Endothelial cell of umbilical vein (primary cell): Measurements from ENCODE around the gene NFKBIA. TPM values are rescaled to one million over a fixed set of nuclear protein-coding genes. Genes with fewer than 3 reads are reported as not detected.

Source experiments
- BruUV-seq: library from RNA; stranded (reverse); fragments of 400-500 nt; replicated peaks from 2 replicates; lab custom pipeline; 2021; lab: Mats Ljungman, UMichigan
- CTCF ChIA-PET: fragments of 300-600, 350-600 bp; sonication (Branson Sonifier 250); formaldehyde crosslinking; loops from one replicate; lab custom pipeline; 2021; ENCODE audit warnings: antibody characterized with exemption, inconsistent platforms; lab: Charles Lee
- POLR2A ChIA-PET: fragments of 300-600, 350-600 bp; sonication (Branson Sonifier 250); formaldehyde crosslinking; loops from one replicate; lab custom pipeline; 2021; ENCODE audit warnings: antibody characterized with exemption, inconsistent platforms; lab: Charles Lee
- DNase-seq: peaks from one replicate; pipeline ENCODE4 v3.0.0-alpha.2; 2011; ENCODE audit warnings: low read depth, low spot score
- FAIRE-seq: peaks from 2 replicates; lab custom pipeline; 2011; peaks lifted over from hg19 to GRCh38; lab: Jason Lieb, UNC
- H2AFZ ChIP-seq: 2 replicates; pipeline ENCODE4 v1.6.0; 2012; ENCODE audit warnings: low read depth, low read length, control low read depth, inconsistent platforms
- H3K27ac ChIP-seq: 2 replicates; pipeline ENCODE4 v1.5.1; 2011; ENCODE audit warnings: low read depth, mild to moderate bottlenecking, control low read depth, low read length, moderate library complexity; ENCODE audit not compliant: insufficient read depth
- H3K27me3 ChIP-seq, 2 experiments: 2 replicates each; pipeline versions ENCODE4 v1.6.0 to v1.6.1; 2011; ENCODE audit warnings: low read length in 2 of 2, mixed read lengths in 1 of 2; ENCODE audit not compliant: control insufficient read depth in 2 of 2, insufficient read depth in 2 of 2
- H3K36me3 ChIP-seq, 2 experiments: 2 replicates in 1 of 2; 3 replicates in 1 of 2; pipeline ENCODE4 v1.5.1; 2011; ENCODE audit warnings: low read length in 2 of 2, mild to moderate bottlenecking in 1 of 2, moderate library complexity in 1 of 2; ENCODE audit not compliant: control insufficient read depth in 2 of 2, insufficient read depth in 2 of 2; ENCODE audit errors: extremely low read depth in 1 of 2
- H3K4me1 ChIP-seq: 3 replicates; pipeline ENCODE4 v1.5.1; 2011; ENCODE audit warnings: mild to moderate bottlenecking, low read length; ENCODE audit not compliant: control insufficient read depth, insufficient read depth; ENCODE audit errors: extremely low read depth
- H3K4me2 ChIP-seq: 2 replicates; pipeline ENCODE4 v1.6.1; 2011; ENCODE audit warnings: low read length, control low read depth, mixed read lengths; ENCODE audit not compliant: insufficient read depth
- H3K4me3 ChIP-seq, 3 experiments: fragments of 200-600 bp in 1 of 3; sonication (generic), shearing (Covaris generic) in 1 of 3; replicated peaks in 1 of 3; 2 replicates each; pipeline ENCODE4 v1.5.1; 2011 to 2016; ENCODE audit warnings: control low read depth in 3 of 3, low read length in 3 of 3, mild to moderate bottlenecking in 2 of 3, inconsistent platforms in 1 of 3, low read depth in 1 of 3, moderate library complexity in 1 of 3; ENCODE audit not compliant: insufficient read depth in 1 of 3
- H3K79me2 ChIP-seq: 2 replicates; pipeline ENCODE4 v1.6.0; 2012; ENCODE audit warnings: low read length, inconsistent platforms; ENCODE audit not compliant: control insufficient read depth, insufficient read depth
- H3K9ac ChIP-seq: replicated peaks from 2 replicates; pipeline ENCODE3; 2011; ENCODE audit warnings: low read length, control low read depth; ENCODE audit not compliant: insufficient read depth; ENCODE audit errors: extremely low read depth
- H3K9me1 ChIP-seq: replicated peaks from 3 replicates; pipeline ENCODE4 v1.6.0; 2011; ENCODE audit warnings: mild to moderate bottlenecking, low read length; ENCODE audit not compliant: control insufficient read depth, insufficient read depth; ENCODE audit errors: extremely low read depth
- H3K9me3 ChIP-seq: replicated peaks from 2 replicates; pipeline ENCODE4 v1.5.1; 2012; ENCODE audit warnings: low read length, inconsistent platforms; ENCODE audit not compliant: control insufficient read depth, insufficient read depth
- H4K20me1 ChIP-seq: replicated peaks from 2 replicates; pipeline ENCODE3; 2011; ENCODE audit warnings: mild to moderate bottlenecking, low read length; ENCODE audit not compliant: control insufficient read depth, insufficient read depth; ENCODE audit errors: extremely low read depth
- CTCF ChIP-seq, 2 donors: IDR thresholded peaks; 1 replicate in 1 of 2; 2 replicates in 1 of 2; pipeline ENCODE4 v1.5.1; 2011; ENCODE audit warnings: low read length in 2 of 2, mild to moderate bottlenecking in 2 of 2, moderate library complexity in 2 of 2, control low read depth in 1 of 2, inconsistent platforms in 1 of 2, low read depth in 1 of 2; ENCODE audit not compliant: insufficient read depth in 1 of 2; ENCODE audit errors: extremely low read depth in 1 of 2
- EZH2 ChIP-seq: IDR thresholded peaks from 2 replicates; pipeline ENCODE4 v1.6.1; 2012; ENCODE audit warnings: borderline replicate concordance, low read depth, mild to moderate bottlenecking, moderate library complexity, low read length, inconsistent platforms; ENCODE audit not compliant: severe bottlenecking
- FOS ChIP-seq: IDR thresholded peaks from 2 replicates; pipeline ENCODE4 v1.6.1; 2011; ENCODE audit warnings: mild to moderate bottlenecking, low read length, moderate library complexity, borderline replicate concordance; ENCODE audit not compliant: insufficient read depth
- GATA2 ChIP-seq: IDR thresholded peaks from 2 replicates; pipeline ENCODE4 v1.7.0; 2011; ENCODE audit warnings: low read depth, mild to moderate bottlenecking, moderate library complexity, mixed read lengths, low read length; ENCODE audit not compliant: insufficient read length, insufficient read depth
- JUN ChIP-seq: IDR thresholded peaks from 2 replicates; pipeline ENCODE4 v1.6.1; 2011; ENCODE audit warnings: borderline replicate concordance, low read depth; ENCODE audit not compliant: insufficient read length, insufficient read depth
- MAX ChIP-seq: IDR thresholded peaks from 2 replicates; pipeline ENCODE4 v1.6.1; 2011; ENCODE audit not compliant: insufficient read depth, insufficient read length
- MYC ChIP-seq: IDR thresholded peaks from one replicate; pipeline ENCODE4 v1.6.1; 2011; ENCODE audit warnings: mild to moderate bottlenecking, low read depth, low read length
- POLR2A ChIP-seq: IDR thresholded peaks from 2 replicates; pipeline ENCODE4 v1.6.1; 2012; ENCODE audit warnings: low read depth, mild to moderate bottlenecking, control low read depth, low read length
- POLR2AphosphoS5 ChIP-seq: IDR thresholded peaks from 2 replicates; pipeline ENCODE4 v1.6.1; 2012; ENCODE audit warnings: low read depth, mild to moderate bottlenecking, control low read depth, low read length, moderate library complexity; ENCODE audit not compliant: insufficient read depth
- dilution Hi-C: fragments of 300-500 bp; cut with MboI; formaldehyde crosslinking; loops from one replicate; pipeline ENCODE4 v1.15.0; 2019; ENCODE audit warnings: low sequenced_read_pairs; ENCODE audit not compliant: extremely low pct_ligation_motif_present
- intact Hi-C: fragments of 100-400 bp; cut with micrococcal nuclease; formaldehyde crosslinking; loops from one replicate; pipeline ENCODE4 v1.10.0; 2022
- polyA plus RNA-seq, 4 experiments: library from polyadenylated mRNA; depleted of rRNA in 3 of 4; stranded (reverse) in 3 of 4; unstranded in 1 of 4; fragments of >200 nt; gene quantifications; 2 replicates each; pipeline versions ENCODE4 v1.2.1 to v1.2.3, GENCODE V29; 2011 to 2012; ENCODE audit warnings: missing spikeins in 1 of 4
- total RNA-seq: library from RNA; stranded (reverse); gene quantifications from 2 replicates; pipeline ENCODE4 v1.2.3, GENCODE V29; 2021

The NFKBIA gene
- total and polyA plus RNA-seq, 2 donors (not counting 3 experiments of a cell fraction or from before 2014, with no cell fraction given), result 55.7 to 82.8 TPM

- POLR2A ChIA-PET, result no interaction called here
- H3K9me1 ChIP-seq, result no peaks in the 10 kb centered on the region
- FAIRE-seq (no peak), DNase-seq (no peak)
- CTCF ChIA-PET, result no interaction called here
- H3K4me1 ChIP-seq, result peaks cover 4% of the 10 kb centered on the region
- no peaks in the 10 kb centered on the region for H4K20me1 ChIP-seq
- H3K27me3 ChIP-seq, result no peaks in the 10 kb centered on the region
- intact Hi-C loops, result no loop called here
- H3K9me3 ChIP-seq, result no peaks in the 10 kb centered on the region
- H3K79me2 ChIP-seq, result no peaks in the 10 kb centered on the region
- TF ChIP-seq POLR2A (no peak), MYC (no peak), JUN (no peak), FOS (no peak), CTCF (IDR thresholded peaks at IDR 0.05; ENCODE audit: extremely low read depth in 1 of 2, insufficient read depth in 1 of 2, low read depth in 1 of 2, low read length in 2 of 2) (no peak), MAX (no peak), GATA2 (no peak), POLR2AphosphoS5 (no peak), EZH2 (no peak)
- H3K36me3 ChIP-seq, result no peaks in the 10 kb centered on the region
- H3K4me2 ChIP-seq, result no peak overlapping the region
- dilution Hi-C loops, result no loop called here
- no TSS peak for BruUV-seq
- no peak overlapping the region for H3K27ac ChIP-seq
- no peak overlapping the region for H3K9ac ChIP-seq
- H3K4me3 ChIP-seq, result no peak overlapping the region
- no peak overlapping the region for H2AFZ ChIP-seq
Measured at GRCh38 chr14:35378425-35379233, 25.9 kb downstream of the NFKBIA start.
